WTC11 (cell line): ENCODE data around the gene MS4A6A.

ENCODE experiments used
- ATF2 ChIP-seq: sonication (generic); formaldehyde crosslinking; IDR thresholded peaks from 2 replicates; pipeline ENCODE4 v1.8.1; 2022; ENCODE audit warnings: low read depth, missing genetic modification reagents, borderline replicate concordance
- CREB1 ChIP-seq: sonication (generic); formaldehyde crosslinking; IDR thresholded peaks from 2 replicates; pipeline ENCODE4 v1.8.0; 2023; ENCODE audit warnings: mild to moderate bottlenecking, missing genetic modification reagents
- E2F5 ChIP-seq: sonication (generic); formaldehyde crosslinking; IDR thresholded peaks from 2 replicates; pipeline ENCODE4 v1.8.1; 2022; ENCODE audit warnings: mild to moderate bottlenecking, moderate library complexity, missing genetic modification reagents
- ESRRA ChIP-seq: sonication (generic); formaldehyde crosslinking; IDR thresholded peaks from 2 replicates; pipeline ENCODE4 v1.8.1; 2022; ENCODE audit warnings: mild to moderate bottlenecking, missing genetic modification reagents, borderline replicate concordance
- FOXP4 ChIP-seq: sonication (generic); formaldehyde crosslinking; IDR thresholded peaks from 2 replicates; pipeline ENCODE4 v1.8.0; 2022; ENCODE audit warnings: mild to moderate bottlenecking, missing genetic modification reagents
- GABPB1 ChIP-seq: sonication (generic); formaldehyde crosslinking; IDR thresholded peaks from 2 replicates; pipeline ENCODE4 v1.8.1; 2023; ENCODE audit warnings: mild to moderate bottlenecking, missing genetic modification reagents
- IRF2 ChIP-seq: sonication (generic); formaldehyde crosslinking; IDR thresholded peaks from 2 replicates; pipeline ENCODE4 v1.8.0; 2022; ENCODE audit warnings: low read depth, missing genetic modification reagents, borderline replicate concordance
- NFYB ChIP-seq: sonication (generic); formaldehyde crosslinking; conservative IDR thresholded peaks from 2 replicates; pipeline ENCODE4 v1.8.0; 2022; ENCODE audit warnings: low read depth, missing genetic modification reagents
- RELA ChIP-seq: sonication (generic); formaldehyde crosslinking; IDR thresholded peaks from 2 replicates; pipeline ENCODE4 v1.8.1; 2022; ENCODE audit warnings: missing genetic modification reagents, mild to moderate bottlenecking, borderline replicate concordance
- ZNF138 ChIP-seq: sonication (generic); formaldehyde crosslinking; conservative IDR thresholded peaks from 2 replicates; pipeline ENCODE4 v1.8.1; 2022; ENCODE audit warnings: mild to moderate bottlenecking, moderate library complexity, missing genetic modification reagents
- ZNF671 ChIP-seq: fragments of 250-450 bp; sonication (Bioruptor Pico); IDR thresholded peaks from 2 replicates; pipeline ENCODE4 v1.8.0; 2021; ENCODE audit warnings: mild to moderate bottlenecking
- TF ChIP-seq, protein P1 (sequence below): fragments of 200-600 bp; IDR thresholded peaks from 2 replicates; pipeline ENCODE4 v1.8.0; 2022; ENCODE audit warnings: antibody characterized with exemption
- TF ChIP-seq, protein P2 (sequence below): sonication (generic); formaldehyde crosslinking; conservative IDR thresholded peaks from 2 replicates; pipeline ENCODE4 v1.8.1; 2022; ENCODE audit warnings: mild to moderate bottlenecking, missing genetic modification reagents

DNA sequence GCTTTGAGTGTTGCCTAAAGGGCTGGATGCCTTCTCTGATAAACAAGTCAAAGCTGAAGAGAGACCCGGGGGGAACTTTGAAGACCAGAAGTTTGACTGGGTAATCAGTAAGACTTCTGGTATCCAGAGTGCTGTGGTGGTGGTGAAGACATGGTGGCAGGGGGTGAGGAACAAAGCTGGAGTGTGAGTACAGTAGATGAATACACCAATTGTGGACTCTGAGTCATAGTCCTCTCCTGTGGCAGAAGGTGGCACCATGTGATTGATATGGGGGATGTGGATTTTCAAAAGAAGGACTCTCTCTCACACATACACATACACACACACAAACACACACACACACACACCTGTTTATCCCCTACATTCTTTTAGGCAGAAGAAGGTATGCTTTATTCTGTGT is 12.3 kb downstream of the MS4A6A start:
- TF ChIP-seq ATF2 (CRISPR knock-in tag), result no peak
- no peak for TF ChIP-seq ZNF671 (CRISPR knock-in tag)
- TF ChIP-seq, protein P1, sequence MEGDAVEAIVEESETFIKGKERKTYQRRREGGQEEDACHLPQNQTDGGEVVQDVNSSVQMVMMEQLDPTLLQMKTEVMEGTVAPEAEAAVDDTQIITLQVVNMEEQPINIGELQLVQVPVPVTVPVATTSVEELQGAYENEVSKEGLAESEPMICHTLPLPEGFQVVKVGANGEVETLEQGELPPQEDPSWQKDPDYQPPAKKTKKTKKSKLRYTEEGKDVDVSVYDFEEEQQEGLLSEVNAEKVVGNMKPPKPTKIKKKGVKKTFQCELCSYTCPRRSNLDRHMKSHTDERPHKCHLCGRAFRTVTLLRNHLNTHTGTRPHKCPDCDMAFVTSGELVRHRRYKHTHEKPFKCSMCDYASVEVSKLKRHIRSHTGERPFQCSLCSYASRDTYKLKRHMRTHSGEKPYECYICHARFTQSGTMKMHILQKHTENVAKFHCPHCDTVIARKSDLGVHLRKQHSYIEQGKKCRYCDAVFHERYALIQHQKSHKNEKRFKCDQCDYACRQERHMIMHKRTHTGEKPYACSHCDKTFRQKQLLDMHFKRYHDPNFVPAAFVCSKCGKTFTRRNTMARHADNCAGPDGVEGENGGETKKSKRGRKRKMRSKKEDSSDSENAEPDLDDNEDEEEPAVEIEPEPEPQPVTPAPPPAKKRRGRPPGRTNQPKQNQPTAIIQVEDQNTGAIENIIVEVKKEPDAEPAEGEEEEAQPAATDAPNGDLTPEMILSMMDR, result no peak
- TF ChIP-seq ESRRA (CRISPR knock-in tag), result no peak
- no peak for TF ChIP-seq IRF2 (CRISPR knock-in tag)
- TF ChIP-seq, protein P2, sequence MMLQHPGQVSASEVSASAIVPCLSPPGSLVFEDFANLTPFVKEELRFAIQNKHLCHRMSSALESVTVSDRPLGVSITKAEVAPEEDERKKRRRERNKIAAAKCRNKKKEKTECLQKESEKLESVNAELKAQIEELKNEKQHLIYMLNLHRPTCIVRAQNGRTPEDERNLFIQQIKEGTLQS (CRISPR knock-in tag), result no peak
- TF ChIP-seq E2F5 (CRISPR knock-in tag), result no peak
- no peak for TF ChIP-seq RELA
- no peak for TF ChIP-seq FOXP4 (CRISPR knock-in tag)
- no peak for TF ChIP-seq NFYB (CRISPR knock-in tag)
- TF ChIP-seq CREB1 (CRISPR knock-in tag), result no peak
- TF ChIP-seq GABPB1 (CRISPR knock-in tag), result no peak
- TF ChIP-seq ZNF138 (CRISPR knock-in tag), result no peak
